Measurements from ENCODE around the gene PRDM10. TPM values are rescaled to one million over a fixed set of nuclear protein-coding genes. Genes with fewer than 3 reads are reported as not detected.

PRDM10 gene
- total RNA-seq, 1 experiment from 2014 or later = 7.7 TPM

DNA sequence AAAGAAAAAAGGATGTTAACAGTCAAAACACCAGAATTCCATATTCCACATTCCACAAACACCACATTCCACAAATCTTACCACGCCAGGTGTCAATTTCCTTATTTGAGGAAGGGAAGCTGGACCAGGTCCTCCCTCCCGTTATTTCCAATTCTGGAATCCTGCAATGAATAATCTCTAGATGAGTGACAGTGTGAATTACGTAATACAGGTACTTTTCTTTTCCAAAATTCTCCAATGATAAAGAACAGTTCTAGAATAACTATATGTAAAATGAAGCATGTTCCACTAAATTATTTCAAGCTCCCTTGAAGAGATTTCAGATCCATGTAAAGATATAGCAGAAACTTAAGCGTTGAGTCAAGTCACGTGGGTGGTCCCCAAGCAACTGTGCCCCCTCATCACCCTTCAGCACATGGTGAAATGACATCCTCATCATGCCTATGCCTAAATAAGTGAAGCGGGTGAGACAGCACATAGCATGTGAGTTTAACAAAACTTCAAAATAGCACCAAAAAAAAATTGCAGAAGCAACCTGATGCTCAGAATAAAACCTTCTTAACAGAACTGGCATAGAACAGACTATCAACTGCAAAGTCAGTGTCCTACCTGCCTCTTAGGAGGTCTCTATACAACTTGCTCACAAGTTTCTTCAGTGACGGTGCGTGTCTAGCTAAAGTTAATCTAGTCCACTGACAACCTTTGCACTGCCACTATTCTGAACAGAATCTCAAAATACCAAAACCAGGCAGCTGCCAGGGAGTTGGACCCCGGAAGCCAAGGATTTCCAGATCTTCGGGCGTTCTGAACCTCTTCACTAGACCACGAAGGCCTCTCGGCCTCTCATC, 108.1 kb downstream of the PRDM10 start:
- H3K9ac ChIP-seq (ENCODE audit: extremely low read depth, insufficient read length, low read length) = peak overlapping the region; percentile 64
- no peak overlapping the region for H2BK20ac ChIP-seq (ENCODE audit: low read depth, low read length, poor library complexity, severe bottlenecking)
- H2BK12ac ChIP-seq (ENCODE audit: insufficient read length, low read depth, low read length) = no peak overlapping the region
- no peak overlapping the region for H3K4ac ChIP-seq (ENCODE audit: low read depth, low read length)
- H2AFZ ChIP-seq (ENCODE audit: low read length) = no peak overlapping the region
- peaks cover 4% of the 10 kb centered on the region for H3K23me2 ChIP-seq (ENCODE audit: insufficient read length, low read depth, low read length, poor library complexity, severe bottlenecking)
- H3K4me2 ChIP-seq (ENCODE audit: insufficient read depth, insufficient read length, low read length) = peak overlapping the region; percentile 74
- H4K91ac ChIP-seq (ENCODE audit: insufficient read length, low read depth, low read length) = no peak overlapping the region
- peak overlapping the region in 2 of 3 experiments; percentile 88 to 92; a peak in 4 of 7 replicates for H3K27ac Mint-ChIP-seq
- no peak overlapping the region for H3K56ac ChIP-seq (ENCODE audit: insufficient read length, low read depth, low read length)
- no peak overlapping the region for H4K5ac ChIP-seq (ENCODE audit: insufficient read length, low read depth, low read length)
- TF ChIP-seq, protein P1, sequence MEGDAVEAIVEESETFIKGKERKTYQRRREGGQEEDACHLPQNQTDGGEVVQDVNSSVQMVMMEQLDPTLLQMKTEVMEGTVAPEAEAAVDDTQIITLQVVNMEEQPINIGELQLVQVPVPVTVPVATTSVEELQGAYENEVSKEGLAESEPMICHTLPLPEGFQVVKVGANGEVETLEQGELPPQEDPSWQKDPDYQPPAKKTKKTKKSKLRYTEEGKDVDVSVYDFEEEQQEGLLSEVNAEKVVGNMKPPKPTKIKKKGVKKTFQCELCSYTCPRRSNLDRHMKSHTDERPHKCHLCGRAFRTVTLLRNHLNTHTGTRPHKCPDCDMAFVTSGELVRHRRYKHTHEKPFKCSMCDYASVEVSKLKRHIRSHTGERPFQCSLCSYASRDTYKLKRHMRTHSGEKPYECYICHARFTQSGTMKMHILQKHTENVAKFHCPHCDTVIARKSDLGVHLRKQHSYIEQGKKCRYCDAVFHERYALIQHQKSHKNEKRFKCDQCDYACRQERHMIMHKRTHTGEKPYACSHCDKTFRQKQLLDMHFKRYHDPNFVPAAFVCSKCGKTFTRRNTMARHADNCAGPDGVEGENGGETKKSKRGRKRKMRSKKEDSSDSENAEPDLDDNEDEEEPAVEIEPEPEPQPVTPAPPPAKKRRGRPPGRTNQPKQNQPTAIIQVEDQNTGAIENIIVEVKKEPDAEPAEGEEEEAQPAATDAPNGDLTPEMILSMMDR (conservative IDR thresholded peaks at IDR 0.05) = no peak
- DNase-seq = no peak
- H3K9me3 ChIP-seq (ENCODE audit: control insufficient read depth, low read depth, low read length) = no peaks in the 10 kb centered on the region
- H3K79me1 ChIP-seq (ENCODE audit: insufficient read depth, low read depth, low read length, poor library complexity, severe bottlenecking) = peaks cover 8% of the 10 kb centered on the region
- H3K4me1 Mint-ChIP-seq = peaks cover 21% of the 10 kb centered on the region in 2 experiments
- H3K36me3 Mint-ChIP-seq (ENCODE audit: insufficient read depth in 1 of 3, low read depth in 3 of 3) = peaks cover 25 to 50% (median 42%) of the 10 kb centered on the region in 3 experiments
- H3K14ac ChIP-seq (ENCODE audit: insufficient read depth, low read length) = 0 out of 2 replicates have a peak overlapping the region, but pooled peaks have one; percentile 85
- H3K23ac ChIP-seq (ENCODE audit: insufficient read length, low read depth, low read length) = no peak overlapping the region
- no peak overlapping the region for H4K8ac ChIP-seq (replicated peaks; ENCODE audit: insufficient read length, low read depth, low read length)
- peak overlapping the region; percentile 92 to 94 for H3K4me3 Mint-ChIP-seq
- H3K9me3 Mint-ChIP-seq = peaks cover 0 to 4% of the 10 kb centered on the region in 2 experiments; a peak in 1 of 5 replicates
- no peak overlapping the region for H2BK120ac ChIP-seq (ENCODE audit: low read depth, low read length, poor library complexity, severe bottlenecking)
- no peak overlapping the region for H3K27ac ChIP-seq (ENCODE audit: insufficient read length, low read depth, low read length)
- H3K18ac ChIP-seq (ENCODE audit: insufficient read length, low read depth, low read length) = no peak overlapping the region
- no peaks in the 10 kb centered on the region for H3K27me3 ChIP-seq (ENCODE audit: insufficient read depth, low read length)
- no peak overlapping the region for H2BK5ac ChIP-seq (ENCODE audit: insufficient read length, low read length)
- no peak overlapping the region for H3T11ph ChIP-seq (ENCODE audit: low read length)
- no peaks in the 10 kb centered on the region for H4K20me1 ChIP-seq (ENCODE audit: control insufficient read depth, insufficient read depth, insufficient read length)
- WGBS (ENCODE audit: extremely low coverage, insufficient read length, low lambda C conversion rate) = no CpG with 5 or more reads among the region's 13 CpGs
- H3K4me1 ChIP-seq (ENCODE audit: insufficient read depth, low read length) = no peaks in the 10 kb centered on the region
- H3K79me2 ChIP-seq (ENCODE audit: insufficient read depth, low read length) = peaks cover 8% of the 10 kb centered on the region; the same call in 1 of the 2 replicates
- no peak overlapping the region for H2BK15ac ChIP-seq (ENCODE audit: low read depth, low read length)
- H2AK5ac ChIP-seq (ENCODE audit: insufficient read length, low read length) = no peak overlapping the region
- H3K27me3 Mint-ChIP-seq (ENCODE audit: low read depth) = no peaks in the 10 kb centered on the region

Data from H9 (cell line).